SKM-1 (cell line): ENCODE measurements around the gene PRMT3.
"Not testable (repeated sequence)": the region's sequence is repeated elsewhere in the genome, so short reads cannot be mapped to it uniquely, and the experiment has no call there.

Source experiments
- DNase-seq: peaks from one replicate; lab custom pipeline; 2025; ENCODE audit not compliant: unreplicated experiment; lab: John Stamatoyannopoulos, UW

Gene PRMT3

GRCh38 chr11:20453657-20454316, 66.3 kb downstream of the PRMT3 start:
- DNase-seq: no peak

GRCh38 chr11:20457001-20457799, 69.7 kb downstream of the PRMT3 start:
- DNase-seq: no peak

DNA sequence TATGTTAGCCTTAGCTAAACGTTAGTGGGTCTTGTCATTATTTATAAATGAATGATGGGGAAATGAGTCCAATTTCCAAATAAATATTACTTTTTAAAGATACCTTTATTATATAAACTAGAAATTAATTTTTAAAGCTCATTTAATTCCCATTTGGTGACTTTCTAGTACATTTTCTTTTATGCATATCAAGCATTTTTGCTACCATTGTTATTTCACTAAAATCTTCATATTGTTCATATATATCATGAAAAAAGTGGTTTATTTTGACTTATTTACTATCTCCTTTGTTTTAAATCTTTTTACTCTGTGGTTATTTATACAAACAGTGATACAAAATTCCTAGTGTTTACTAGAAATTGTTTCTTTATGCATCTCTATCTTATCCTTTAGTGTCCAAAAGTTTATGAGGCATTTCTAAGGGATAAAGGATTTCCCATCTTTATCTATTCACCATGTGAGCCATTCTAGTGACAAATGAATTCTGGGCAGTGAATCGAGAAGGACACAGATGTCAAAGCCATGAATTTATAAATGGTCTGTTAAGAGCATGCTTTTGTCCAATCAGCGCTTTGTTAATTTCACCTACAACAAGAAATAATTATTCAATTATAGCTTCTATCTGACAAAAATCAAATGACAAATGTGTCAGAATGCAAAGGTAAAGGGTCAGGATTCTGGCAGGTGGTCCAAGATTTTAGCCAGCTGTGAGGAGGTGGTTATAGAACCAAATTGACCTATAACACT, 70.6 kb downstream of the PRMT3 start:
- no peak for DNase-seq

DNA sequence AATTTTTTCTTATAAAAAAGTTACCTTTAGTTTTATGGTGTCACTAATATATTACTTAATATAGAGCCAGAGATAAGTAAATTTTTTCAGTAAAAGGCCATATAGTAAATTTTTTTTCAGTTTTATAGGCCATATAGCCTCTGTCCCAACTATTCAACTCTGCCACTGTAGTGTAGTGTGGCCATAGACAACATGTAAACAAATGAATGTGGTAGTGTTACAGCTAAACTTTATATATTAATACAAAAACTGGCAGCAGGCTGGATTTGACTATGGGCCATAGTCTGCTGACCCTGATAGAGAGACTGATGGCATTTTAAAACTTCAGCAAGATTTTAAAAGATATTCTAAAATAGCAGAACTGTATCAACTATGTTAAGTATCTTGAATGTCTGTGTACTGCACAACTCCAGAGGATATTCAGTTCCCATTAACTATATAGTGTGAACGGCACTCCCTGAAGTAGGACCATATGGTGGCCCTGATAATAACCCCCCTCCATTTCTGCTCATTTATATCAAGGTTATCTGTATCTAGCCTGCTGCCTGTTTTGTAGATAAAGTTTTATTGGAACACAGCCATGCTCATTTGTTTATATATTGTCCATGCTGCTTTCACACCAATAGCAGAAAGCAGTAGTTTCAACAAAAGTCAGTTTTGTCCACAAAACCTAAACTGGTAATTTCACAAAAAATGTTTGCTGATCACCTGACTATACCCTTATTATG, 71.6 kb downstream of the PRMT3 start:
- DNase-seq: no peak

DNA sequence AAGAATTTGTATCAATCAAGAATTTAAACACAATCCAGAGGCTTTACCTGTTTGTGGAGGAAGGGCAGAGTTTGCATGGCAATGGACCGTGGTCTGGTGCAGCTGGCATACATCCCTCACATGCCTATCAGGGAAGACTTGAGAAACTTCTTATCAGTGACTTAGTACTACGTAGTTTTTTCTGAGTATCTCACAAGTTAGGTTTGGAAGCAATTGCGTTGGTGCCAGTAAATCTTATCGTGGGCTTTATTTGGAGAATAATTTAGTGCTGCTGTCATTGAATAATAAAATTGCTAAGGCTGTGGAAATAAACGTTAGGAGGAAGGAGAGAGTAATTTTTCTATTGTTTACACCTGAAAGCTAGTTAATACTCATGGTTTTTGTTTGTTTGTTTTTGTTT, 72.3 kb downstream of the PRMT3 start:
- DNase-seq: no peak

DNA sequence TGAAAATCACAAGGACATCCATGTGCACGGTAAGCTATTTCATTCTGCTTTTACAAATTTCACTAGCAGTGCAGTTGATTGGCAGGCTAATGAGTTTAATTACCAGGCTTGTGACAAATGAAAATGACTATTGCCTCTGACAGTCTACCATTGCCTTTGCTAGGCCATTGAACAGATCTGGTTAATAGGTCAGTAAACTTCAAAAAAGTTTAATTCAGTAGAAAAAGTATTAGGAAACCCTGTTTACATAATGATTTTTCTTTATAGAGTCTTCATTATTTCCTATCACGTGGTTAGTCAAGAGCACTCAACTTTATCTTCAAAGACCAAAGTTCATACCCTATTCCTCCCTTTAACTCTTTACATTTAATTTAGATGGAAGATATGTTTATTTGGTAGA, 77.0 kb downstream of the PRMT3 start:
- DNase-seq: no peak

GRCh38 chr11:20467487-20468185, 80.1 kb downstream of the PRMT3 start:
- DNase-seq: no peak

- DNase-seq: no peak
These were observed 82.8 kb downstream of the PRMT3 start for GRCh38 chr11:20470348-20470747.

- DNase-seq: not testable (repeated sequence)
These were observed 84.4 kb downstream of the PRMT3 start for GRCh38 chr11:20471929-20472328.

GRCh38 chr11:20474176-20474881, 86.8 kb downstream of the PRMT3 start:
- DNase-seq: no peak

GRCh38 chr11:20474882-20475517, 87.5 kb downstream of the PRMT3 start:
- peak; percentile 17 for DNase-seq

GRCh38 chr11:20477418-20478090, 90.0 kb downstream of the PRMT3 start:
- no peak for DNase-seq

GRCh38 chr11:20479513-20479912, 92.0 kb downstream of the PRMT3 start:
- no peak for DNase-seq

- no peak for DNase-seq
These were observed 96.4 kb downstream of the PRMT3 start for GRCh38 chr11:20483931-20484330.

DNA sequence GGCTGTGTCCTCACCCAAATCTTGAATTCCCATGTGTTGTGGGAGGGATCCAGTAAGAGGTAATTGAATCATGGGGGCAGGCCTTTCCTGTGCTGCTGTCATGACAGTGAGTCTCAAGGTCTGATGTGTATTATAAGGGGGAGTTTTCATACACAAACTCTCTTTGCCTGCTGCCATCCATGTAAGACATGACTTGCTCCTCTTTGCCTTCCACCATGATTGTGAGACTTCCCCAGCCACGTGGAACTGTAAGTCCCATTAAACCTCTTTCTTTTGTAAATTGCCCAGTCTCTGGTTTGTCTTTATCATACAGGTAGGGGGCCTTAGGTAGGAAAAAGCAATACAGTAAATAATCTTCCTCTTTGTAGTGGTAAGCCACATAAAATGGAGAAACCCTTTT, 96.9 kb downstream of the PRMT3 start:
- not testable (repeated sequence) for DNase-seq

- no peak for DNase-seq
These were observed 100.8 kb downstream of the PRMT3 start for GRCh38 chr11:20488352-20488751.

DNA sequence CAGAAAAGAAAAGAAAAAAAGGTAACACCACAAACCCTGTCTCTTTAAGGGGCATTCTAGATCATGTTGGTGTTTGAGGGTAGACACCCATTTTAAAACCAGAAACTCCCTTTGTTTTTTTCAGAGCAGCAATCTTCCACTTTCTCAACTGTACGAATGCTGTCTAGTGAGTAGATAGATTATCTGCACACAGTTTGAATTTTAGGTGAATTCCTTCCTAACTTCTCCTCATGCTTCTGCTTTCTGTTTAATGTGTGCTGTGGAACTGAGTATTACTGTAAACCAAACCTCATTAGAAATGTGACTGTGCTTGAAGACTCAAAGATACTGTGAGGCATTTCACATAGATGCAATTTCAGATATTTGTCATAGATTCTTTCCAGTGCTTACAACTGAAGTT, 102.4 kb downstream of the PRMT3 start:
- no peak for DNase-seq

DNA sequence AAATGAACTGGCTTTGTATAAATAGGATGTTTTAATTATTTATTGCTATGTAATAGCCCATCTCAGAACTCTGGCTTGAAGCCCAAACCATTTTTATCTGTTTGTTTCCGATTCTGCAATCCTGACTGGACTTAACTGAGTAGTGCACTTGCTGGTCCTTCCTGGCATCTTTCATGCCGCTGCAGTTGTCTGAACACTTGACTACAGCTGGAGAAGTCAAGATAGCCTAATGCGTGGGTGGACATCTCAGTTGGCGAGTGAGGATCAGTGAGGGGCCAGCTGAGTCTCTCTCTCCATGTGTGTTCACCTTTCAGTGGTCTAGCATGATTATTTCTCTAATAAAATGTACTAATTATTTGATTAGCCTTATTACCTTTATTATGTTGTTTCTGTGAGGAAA, 105.8 kb downstream of the PRMT3 start:
- DNase-seq: no peak
